Duodenal mucosa (tissue), 2 donors: ENCODE measurements around the gene METAP1.
"Not testable (repeated sequence)": the region's sequence is repeated elsewhere in the genome, so short reads cannot be mapped to it uniquely, and the experiment has no call there.

Experiments
- H3K27ac ChIP-seq: one replicate; pipeline ENCODE4 v1.7.0; 2013; ENCODE audit warnings: low read depth, low read length
- H3K27me3 ChIP-seq, 2 donors: one replicate each; pipeline ENCODE4 v1.7.0; 2013; ENCODE audit warnings: low read length in 2 of 2, control low read depth in 1 of 2; ENCODE audit not compliant: insufficient read depth in 2 of 2, control insufficient read depth in 1 of 2
- H3K36me3 ChIP-seq, 2 donors: one replicate each; pipeline ENCODE4 v1.7.0; 2013; ENCODE audit warnings: low read length in 2 of 2, control low read depth in 1 of 2; ENCODE audit not compliant: insufficient read depth in 2 of 2, control insufficient read depth in 1 of 2
- H3K4me1 ChIP-seq, 2 donors: one replicate each; pipeline ENCODE4 v1.7.0; 2013; ENCODE audit warnings: low read length in 2 of 2, control low read depth in 1 of 2; ENCODE audit not compliant: insufficient read depth in 2 of 2, control insufficient read depth in 1 of 2
- H3K4me3 ChIP-seq, 2 donors: one replicate each; pipeline ENCODE4 v1.7.0; 2013; ENCODE audit warnings: low read length in 2 of 2, low read depth in 1 of 2
- H3K9ac ChIP-seq, 2 donors: one replicate each; pipeline ENCODE4 v1.7.0; 2013; ENCODE audit warnings: low read length in 2 of 2, low read depth in 1 of 2
- H3K9me3 ChIP-seq, 2 donors: one replicate each; pipeline ENCODE4 v1.7.0; 2013; ENCODE audit warnings: low read length in 2 of 2, control low read depth in 1 of 2; ENCODE audit not compliant: control insufficient read depth in 1 of 2

The METAP1 gene

GRCh38 chr4:99047710-99048109, 52.2 kb downstream of the METAP1 start:
- no peaks in the 10 kb centered on the region for H3K27me3 ChIP-seq

GRCh38 chr4:99052902-99053301, 57.4 kb downstream of the METAP1 start:
- Histone ChIP-seq H3K4me3 (no peak overlapping the region), H3K9me3 (no peaks in the 10 kb centered on the region), H3K36me3 (peaks cover 0 to 48% of the 10 kb centered on the region in 2 donors), H3K27ac (no peak overlapping the region), H3K9ac (no peak overlapping the region), H3K4me1 (no peaks in the 10 kb centered on the region), H3K27me3 (no peaks in the 10 kb centered on the region)

More at GRCh38 chr4:99047710-99048109, 52.2 kb downstream of the METAP1 start:
- Histone ChIP-seq H3K4me3 (no peak overlapping the region), H3K9ac (no peak overlapping the region), H3K27ac (no peak overlapping the region), H3K4me1 (no peaks in the 10 kb centered on the region), H3K9me3 (no peaks in the 10 kb centered on the region), H3K36me3 (peaks cover 0 to 42% of the 10 kb centered on the region in 2 donors)

GRCh38 chr4:99054428-99054994, 59.0 kb downstream of the METAP1 start:
- Histone ChIP-seq H3K4me3 (no peak overlapping the region), H3K9ac (no peak overlapping the region), H3K27ac (no peak overlapping the region), H3K4me1 (no peaks in the 10 kb centered on the region), H3K36me3 (peaks cover 8 to 45% of the 10 kb centered on the region in 2 donors), H3K27me3 (no peaks in the 10 kb centered on the region), H3K9me3 (no peaks in the 10 kb centered on the region)

- Histone ChIP-seq H3K4me3 (no peak overlapping the region), H3K4me1 (no peaks in the 10 kb centered on the region), H3K27me3 (no peaks in the 10 kb centered on the region), H3K36me3 (peaks cover 8 to 28% of the 10 kb centered on the region in 2 donors), H3K9me3 (no peaks in the 10 kb centered on the region), H3K27ac (no peak overlapping the region), H3K9ac (no peak overlapping the region)
Measured at GRCh38 chr4:99058228-99058627, 62.7 kb downstream of the METAP1 start.

- H3K27me3 ChIP-seq: no peaks in the 10 kb centered on the region
- no peak overlapping the region for H3K9ac ChIP-seq
- no peaks in the 10 kb centered on the region for H3K9me3 ChIP-seq
- no peak overlapping the region for H3K27ac ChIP-seq
- H3K4me1 ChIP-seq: no peaks in the 10 kb centered on the region
- H3K4me3 ChIP-seq: no peak overlapping the region
- peaks cover 8 to 24% of the 10 kb centered on the region in 2 donors for H3K36me3 ChIP-seq
Measured at GRCh38 chr4:99059550-99059949, 64.0 kb downstream of the METAP1 start.

GRCh38 chr4:99061048-99061700, 65.7 kb downstream of the METAP1 start:
- no peak overlapping the region for H3K9ac ChIP-seq
- no peak overlapping the region for H3K4me3 ChIP-seq
- H3K27me3 ChIP-seq: no peaks in the 10 kb centered on the region
- peaks cover 8 to 24% of the 10 kb centered on the region in 2 donors for H3K36me3 ChIP-seq
- no peak overlapping the region for H3K27ac ChIP-seq
- no peaks in the 10 kb centered on the region for H3K9me3 ChIP-seq
- no peaks in the 10 kb centered on the region for H3K4me1 ChIP-seq

- peaks cover 11 to 28% of the 10 kb centered on the region in 2 donors for H3K36me3 ChIP-seq
- H3K27me3 ChIP-seq: no peaks in the 10 kb centered on the region
- no peaks in the 10 kb centered on the region for H3K9me3 ChIP-seq
- no peak overlapping the region for H3K4me3 ChIP-seq
- H3K4me1 ChIP-seq: no peaks in the 10 kb centered on the region
- no peak overlapping the region for H3K9ac ChIP-seq
- H3K27ac ChIP-seq: no peak overlapping the region
Measured at GRCh38 chr4:99062120-99062519, 66.6 kb downstream of the METAP1 start.

- H3K36me3 ChIP-seq: peaks cover 8 to 22% of the 10 kb centered on the region in 2 donors
- not testable (repeated sequence) for H3K4me1 ChIP-seq, H3K27ac ChIP-seq, H3K4me3 ChIP-seq, H3K9ac ChIP-seq, H3K9me3 ChIP-seq, H3K27me3 ChIP-seq
Measured at GRCh38 chr4:99065521-99065920, 70.0 kb downstream of the METAP1 start.

- H3K9ac ChIP-seq: no peak overlapping the region
- no peaks in the 10 kb centered on the region for H3K9me3 ChIP-seq
- no peaks in the 10 kb centered on the region for H3K27me3 ChIP-seq
- peaks cover 15 to 30% of the 10 kb centered on the region in 2 donors for H3K36me3 ChIP-seq
- no peak overlapping the region for H3K27ac ChIP-seq
- no peaks in the 10 kb centered on the region for H3K4me1 ChIP-seq
- H3K4me3 ChIP-seq: no peak overlapping the region
Measured at GRCh38 chr4:99067617-99068016, 72.1 kb downstream of the METAP1 start.

GRCh38 chr4:99071159-99071558, 75.6 kb downstream of the METAP1 start:
- Histone ChIP-seq H3K9ac (no peak overlapping the region), H3K9me3 (no peaks in the 10 kb centered on the region), H3K4me1 (no peaks in the 10 kb centered on the region), H3K27ac (no peak overlapping the region), H3K36me3 (peaks cover 33 to 64% of the 10 kb centered on the region in 2 donors), H3K4me3 (no peak overlapping the region), H3K27me3 (no peaks in the 10 kb centered on the region)
